ENCODE data around the gene SLC52A3. TPM values are rescaled to one million over a fixed set of nuclear protein-coding genes. Genes with fewer than 3 reads are reported as not detected.

SLC52A3 gene
- total and polyA plus RNA-seq, 2 of the 13 experiments (the other 11 are each of a cell fraction or from before 2014, with no cell fraction given), result 0.03 TPM; not detected in 1

DNA sequence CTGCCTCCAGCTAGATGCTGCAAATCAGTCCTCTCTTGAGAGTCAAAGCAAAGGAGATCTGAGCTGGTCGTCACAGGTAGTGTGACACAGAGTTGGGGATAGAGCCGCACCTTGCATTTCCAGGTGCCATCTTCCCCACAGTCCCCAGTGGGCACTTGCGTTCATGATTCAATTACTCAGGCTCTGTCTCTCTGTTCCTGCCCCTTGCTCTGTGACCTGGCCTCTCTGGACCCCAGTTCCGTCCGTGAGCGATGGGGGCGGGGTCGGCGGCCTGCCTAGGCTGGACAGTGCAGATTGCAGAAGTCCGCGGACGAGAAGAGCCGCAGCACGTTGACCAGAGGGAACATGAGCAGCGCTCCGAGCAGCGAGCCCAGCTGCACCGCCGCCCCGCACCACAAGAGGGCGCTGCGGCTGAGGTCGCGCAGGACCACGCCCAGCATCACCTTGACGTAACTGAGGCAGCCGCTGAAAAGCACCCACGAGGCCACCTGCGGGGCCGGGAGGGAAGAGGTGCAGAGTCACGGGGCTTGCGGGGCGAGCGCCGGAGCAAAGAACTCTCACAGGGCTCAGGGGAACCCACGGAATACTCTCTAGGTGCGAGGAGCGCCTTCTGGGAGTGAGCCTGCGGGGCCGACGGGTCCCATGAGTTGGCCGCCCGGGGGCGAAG lies 7.4 kb downstream of the SLC52A3 start (continued):
- TF ChIP-seq NR2F1 (CRISPR knock-in tag; IDR thresholded peaks at IDR 0.05) (no peak), ZNF275 (CRISPR knock-in tag; IDR thresholded peaks at IDR 0.05; ENCODE audit: borderline replicate concordance) (no peak), AFF4 (CRISPR knock-in tag; IDR thresholded peaks at IDR 0.05) (no peak), SMAD3 (CRISPR knock-in tag; IDR thresholded peaks at IDR 0.05) (0 out of 2 replicates have a peak, but pooled peaks have one; percentile 11), ZSCAN12 (CRISPR knock-in tag; IDR thresholded peaks at IDR 0.05) (no peak), MEF2D (CRISPR knock-in tag; IDR thresholded peaks at IDR 0.05) (no peak), ADNP (CRISPR knock-in tag; IDR thresholded peaks at IDR 0.05) (no peak; the same call in 1 of the 2 replicates), ZNF280B (CRISPR knock-in tag; IDR thresholded peaks at IDR 0.05; ENCODE audit: borderline replicate concordance) (peak; percentile 86), POLR2AphosphoS2 (IDR thresholded peaks at IDR 0.05; ENCODE audit: low read depth, low read length) (no peak)
- TF ChIP-seq, protein P1, sequence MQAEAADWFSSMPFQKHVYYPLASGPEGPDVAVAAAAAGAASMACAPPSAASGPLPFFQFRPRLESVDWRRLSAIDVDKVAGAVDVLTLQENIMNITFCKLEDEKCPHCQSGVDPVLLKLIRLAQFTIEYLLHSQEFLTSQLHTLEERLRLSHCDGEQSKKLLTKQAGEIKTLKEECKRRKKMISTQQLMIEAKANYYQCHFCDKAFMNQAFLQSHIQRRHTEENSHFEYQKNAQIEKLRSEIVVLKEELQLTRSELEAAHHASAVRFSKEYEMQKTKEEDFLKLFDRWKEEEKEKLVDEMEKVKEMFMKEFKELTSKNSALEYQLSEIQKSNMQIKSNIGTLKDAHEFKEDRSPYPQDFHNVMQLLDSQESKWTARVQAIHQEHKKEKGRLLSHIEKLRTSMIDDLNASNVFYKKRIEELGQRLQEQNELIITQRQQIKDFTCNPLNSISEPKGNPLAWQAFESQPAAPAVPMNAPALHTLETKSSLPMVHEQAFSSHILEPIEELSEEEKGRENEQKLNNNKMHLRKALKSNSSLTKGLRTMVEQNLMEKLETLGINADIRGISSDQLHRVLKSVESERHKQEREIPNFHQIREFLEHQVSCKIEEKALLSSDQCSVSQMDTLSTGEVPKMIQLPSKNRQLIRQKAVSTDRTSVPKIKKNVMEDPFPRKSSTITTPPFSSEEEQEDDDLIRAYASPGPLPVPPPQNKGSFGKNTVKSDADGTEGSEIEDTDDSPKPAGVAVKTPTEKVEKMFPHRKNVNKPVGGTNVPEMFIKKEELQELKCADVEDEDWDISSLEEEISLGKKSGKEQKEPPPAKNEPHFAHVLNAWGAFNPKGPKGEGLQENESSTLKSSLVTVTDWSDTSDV (CRISPR knock-in tag; IDR thresholded peaks at IDR 0.05), result peak; percentile 71; the same call in 1 of the 2 replicates
- TF ChIP-seq, protein P2, sequence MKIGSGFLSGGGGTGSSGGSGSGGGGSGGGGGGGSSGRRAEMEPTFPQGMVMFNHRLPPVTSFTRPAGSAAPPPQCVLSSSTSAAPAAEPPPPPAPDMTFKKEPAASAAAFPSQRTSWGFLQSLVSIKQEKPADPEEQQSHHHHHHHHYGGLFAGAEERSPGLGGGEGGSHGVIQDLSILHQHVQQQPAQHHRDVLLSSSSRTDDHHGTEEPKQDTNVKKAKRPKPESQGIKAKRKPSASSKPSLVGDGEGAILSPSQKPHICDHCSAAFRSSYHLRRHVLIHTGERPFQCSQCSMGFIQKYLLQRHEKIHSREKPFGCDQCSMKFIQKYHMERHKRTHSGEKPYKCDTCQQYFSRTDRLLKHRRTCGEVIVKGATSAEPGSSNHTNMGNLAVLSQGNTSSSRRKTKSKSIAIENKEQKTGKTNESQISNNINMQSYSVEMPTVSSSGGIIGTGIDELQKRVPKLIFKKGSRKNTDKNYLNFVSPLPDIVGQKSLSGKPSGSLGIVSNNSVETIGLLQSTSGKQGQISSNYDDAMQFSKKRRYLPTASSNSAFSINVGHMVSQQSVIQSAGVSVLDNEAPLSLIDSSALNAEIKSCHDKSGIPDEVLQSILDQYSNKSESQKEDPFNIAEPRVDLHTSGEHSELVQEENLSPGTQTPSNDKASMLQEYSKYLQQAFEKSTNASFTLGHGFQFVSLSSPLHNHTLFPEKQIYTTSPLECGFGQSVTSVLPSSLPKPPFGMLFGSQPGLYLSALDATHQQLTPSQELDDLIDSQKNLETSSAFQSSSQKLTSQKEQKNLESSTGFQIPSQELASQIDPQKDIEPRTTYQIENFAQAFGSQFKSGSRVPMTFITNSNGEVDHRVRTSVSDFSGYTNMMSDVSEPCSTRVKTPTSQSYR (CRISPR knock-in tag; IDR thresholded peaks at IDR 0.05; ENCODE audit: borderline replicate concordance), result peak; percentile 30; the same call in 1 of the 2 replicates
- TF ChIP-seq, protein P3, sequence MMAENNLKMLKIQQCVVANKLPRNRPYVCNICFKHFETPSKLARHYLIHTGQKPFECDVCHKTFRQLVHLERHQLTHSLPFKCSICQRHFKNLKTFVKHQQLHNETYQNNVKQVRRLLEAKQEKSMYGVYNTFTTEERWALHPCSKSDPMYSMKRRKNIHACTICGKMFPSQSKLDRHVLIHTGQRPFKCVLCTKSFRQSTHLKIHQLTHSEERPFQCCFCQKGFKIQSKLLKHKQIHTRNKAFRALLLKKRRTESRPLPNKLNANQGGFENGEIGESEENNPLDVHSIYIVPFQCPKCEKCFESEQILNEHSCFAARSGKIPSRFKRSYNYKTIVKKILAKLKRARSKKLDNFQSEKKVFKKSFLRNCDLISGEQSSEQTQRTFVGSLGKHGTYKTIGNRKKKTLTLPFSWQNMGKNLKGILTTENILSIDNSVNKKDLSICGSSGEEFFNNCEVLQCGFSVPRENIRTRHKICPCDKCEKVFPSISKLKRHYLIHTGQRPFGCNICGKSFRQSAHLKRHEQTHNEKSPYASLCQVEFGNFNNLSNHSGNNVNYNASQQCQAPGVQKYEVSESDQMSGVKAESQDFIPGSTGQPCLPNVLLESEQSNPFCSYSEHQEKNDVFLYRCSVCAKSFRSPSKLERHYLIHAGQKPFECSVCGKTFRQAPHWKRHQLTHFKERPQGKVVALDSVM (CRISPR knock-in tag; IDR thresholded peaks at IDR 0.05), result no peak
